Suprapubic skin (tissue), 4 donors: ENCODE results near the gene CBFA2T3. TPM values are rescaled to one million over a fixed set of nuclear protein-coding genes. Genes with fewer than 3 reads are reported as not detected.

Experiments used
- DNase-seq, 2 donors: peaks; one replicate each; pipeline ENCODE4 v3.0.0-alpha.2; 2019; ENCODE audit warnings: low spot score in 2 of 2
- H3K27ac ChIP-seq: fragments of 200-600 bp; sonication (generic); one replicate; pipeline ENCODE4 v1.5.1; 2019
- H3K27me3 ChIP-seq: fragments of 200-600 bp; sonication (generic); one replicate; pipeline ENCODE4 v1.5.1; 2019
- H3K36me3 ChIP-seq: fragments of 200-600 bp; sonication (generic); one replicate; pipeline ENCODE4 v1.5.1; 2019
- H3K4me1 ChIP-seq: fragments of 200-600 bp; sonication (generic); one replicate; pipeline ENCODE4 v1.5.1; 2019
- H3K4me3 ChIP-seq: fragments of 200-600 bp; sonication (generic); one replicate; pipeline ENCODE4 v1.5.1; 2019; ENCODE audit warnings: mild to moderate bottlenecking
- H3K9me3 ChIP-seq: fragments of 200-600 bp; sonication (generic); one replicate; pipeline ENCODE4 v1.5.1; 2019
- EP300 ChIP-seq: sonication (generic); formaldehyde crosslinking; IDR thresholded peaks from one replicate; pipeline ENCODE4 v1.6.1; 2017; ENCODE audit warnings: antibody characterized with exemption
- POLR2A ChIP-seq, 2 donors: fragments of 450-650 bp; IDR thresholded peaks; one replicate each; pipeline ENCODE4 v1.6.1; 2017; ENCODE audit warnings: antibody characterized with exemption in 2 of 2, mild to moderate bottlenecking in 2 of 2, moderate library complexity in 2 of 2
- POLR2AphosphoS5 ChIP-seq, 3 donors: sonication (generic); formaldehyde crosslinking; IDR thresholded peaks; one replicate each; pipeline ENCODE4 v1.6.1; 2017; ENCODE audit warnings: antibody characterized with exemption in 3 of 3
- WGBS: methylation state at CpG from one replicate; pipeline ENCODE4 v1.1.5; 2018; 5-methylcytosine and 5-hydroxymethylcytosine counted together
- total RNA-seq, 4 donors: library from RNA; depleted of rRNA; stranded (reverse); fragments of >200 nt; gene quantifications; one replicate each; pipeline ENCODE4 v1.1.0, GENCODE V29; 2016
- TF ChIP-seq, protein P1 (sequence below), 2 donors: fragments of 200-600 bp in 1 of 2; fragments of 450-650 bp in 1 of 2; sonication (generic) in 1 of 2; IDR thresholded peaks; one replicate each; pipeline ENCODE4 v1.5.1; 2016 to 2019; ENCODE audit warnings: antibody characterized with exemption in 2 of 2, mild to moderate bottlenecking in 1 of 2, moderate library complexity in 1 of 2

Gene CBFA2T3
- total RNA-seq, 4 donors from 2014 or later, result 1.5 to 6.6 (median 2.9) TPM

- Histone ChIP-seq H3K9me3 (no peaks in the 10 kb centered on the region), H3K36me3 (no peaks in the 10 kb centered on the region), H3K4me3 (no peak overlapping the region), H3K4me1 (peaks cover 2% of the 10 kb centered on the region), H3K27ac (no peak overlapping the region), H3K27me3 (peaks cover 20% of the 10 kb centered on the region)
- 69% methylated on average over 4 of the region's 11 CpGs for WGBS
- TF ChIP-seq POLR2AphosphoS5 (IDR thresholded peaks at IDR 0.05), result no peak
- TF ChIP-seq POLR2A (IDR thresholded peaks at IDR 0.05), result no peak
- TF ChIP-seq EP300, result no peak
- TF ChIP-seq, protein P1, sequence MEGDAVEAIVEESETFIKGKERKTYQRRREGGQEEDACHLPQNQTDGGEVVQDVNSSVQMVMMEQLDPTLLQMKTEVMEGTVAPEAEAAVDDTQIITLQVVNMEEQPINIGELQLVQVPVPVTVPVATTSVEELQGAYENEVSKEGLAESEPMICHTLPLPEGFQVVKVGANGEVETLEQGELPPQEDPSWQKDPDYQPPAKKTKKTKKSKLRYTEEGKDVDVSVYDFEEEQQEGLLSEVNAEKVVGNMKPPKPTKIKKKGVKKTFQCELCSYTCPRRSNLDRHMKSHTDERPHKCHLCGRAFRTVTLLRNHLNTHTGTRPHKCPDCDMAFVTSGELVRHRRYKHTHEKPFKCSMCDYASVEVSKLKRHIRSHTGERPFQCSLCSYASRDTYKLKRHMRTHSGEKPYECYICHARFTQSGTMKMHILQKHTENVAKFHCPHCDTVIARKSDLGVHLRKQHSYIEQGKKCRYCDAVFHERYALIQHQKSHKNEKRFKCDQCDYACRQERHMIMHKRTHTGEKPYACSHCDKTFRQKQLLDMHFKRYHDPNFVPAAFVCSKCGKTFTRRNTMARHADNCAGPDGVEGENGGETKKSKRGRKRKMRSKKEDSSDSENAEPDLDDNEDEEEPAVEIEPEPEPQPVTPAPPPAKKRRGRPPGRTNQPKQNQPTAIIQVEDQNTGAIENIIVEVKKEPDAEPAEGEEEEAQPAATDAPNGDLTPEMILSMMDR (IDR thresholded peaks at IDR 0.05), result no peak
- DNase-seq, result no peak
These were observed 25.0 kb downstream of the CBFA2T3 start for GRCh38 chr16:88951989-88952388.

- Histone ChIP-seq H3K27me3 (peaks cover 16% of the 10 kb centered on the region), H3K4me1 (no peaks in the 10 kb centered on the region), H3K4me3 (no peak overlapping the region), H3K27ac (no peak overlapping the region), H3K9me3 (no peaks in the 10 kb centered on the region), H3K36me3 (no peaks in the 10 kb centered on the region)
- TF ChIP-seq POLR2A (IDR thresholded peaks at IDR 0.05) (no peak), POLR2AphosphoS5 (IDR thresholded peaks at IDR 0.05) (no peak), EP300 (no peak)
- TF ChIP-seq, protein P1 (IDR thresholded peaks at IDR 0.05), result no peak
- 84% methylated on average over 13 of the region's 15 CpGs for WGBS
- DNase-seq, result no peak
These were observed 25.5 kb downstream of the CBFA2T3 start for GRCh38 chr16:88951501-88951900.

DNA sequence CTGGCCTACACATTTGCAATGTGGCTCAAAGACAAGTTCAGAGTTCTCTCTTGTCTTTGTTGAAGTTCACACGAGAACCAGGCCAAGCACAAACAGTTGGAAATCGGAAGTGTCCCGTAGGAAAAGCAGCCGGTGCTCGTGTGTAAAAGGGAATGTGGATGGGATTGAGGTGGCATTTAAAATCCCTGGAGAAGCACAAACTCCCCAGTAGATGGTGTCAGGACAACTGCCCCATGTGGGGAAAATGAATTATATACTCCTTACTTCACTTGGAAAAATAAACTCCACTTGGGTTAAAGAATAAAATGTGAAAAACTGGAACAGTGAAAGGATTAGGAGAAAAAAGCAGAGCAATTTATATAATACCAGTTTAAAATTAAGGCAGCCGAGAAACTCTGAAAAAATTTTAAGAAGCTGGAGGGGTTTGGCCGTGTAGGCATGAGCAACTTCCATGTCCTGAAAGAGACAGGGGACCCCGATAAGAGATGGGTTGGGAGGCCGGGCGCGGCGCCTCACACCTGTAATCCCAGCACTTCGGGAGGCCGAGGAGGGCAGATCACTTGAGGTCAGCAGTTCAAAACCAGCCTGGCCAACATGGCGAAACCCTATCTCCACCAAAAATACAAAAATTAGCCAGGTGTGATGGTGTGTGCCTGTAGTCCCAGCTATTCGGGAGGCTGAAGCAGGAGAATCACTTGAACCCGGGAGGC is 28.1 kb downstream of the CBFA2T3 start:
- no peak for DNase-seq
- 79% methylated on average over 17 of the region's 17 CpGs for WGBS
- no peak overlapping the region for H3K4me3 ChIP-seq
- H3K36me3 ChIP-seq, result no peaks in the 10 kb centered on the region
- no peak overlapping the region for H3K27ac ChIP-seq
- peaks cover 21% of the 10 kb centered on the region for H3K27me3 ChIP-seq
- no peaks in the 10 kb centered on the region for H3K4me1 ChIP-seq
- TF ChIP-seq EP300 (no peak), POLR2A (IDR thresholded peaks at IDR 0.05) (no peak), POLR2AphosphoS5 (IDR thresholded peaks at IDR 0.05) (no peak)
- TF ChIP-seq, protein P1 (IDR thresholded peaks at IDR 0.05), result no peak
- H3K9me3 ChIP-seq, result no peaks in the 10 kb centered on the region

GRCh38 chr16:88945473-88945872 is 31.5 kb downstream of the CBFA2T3 start:
- TF ChIP-seq, protein P1 (IDR thresholded peaks at IDR 0.05), result no peak
- TF ChIP-seq POLR2A (IDR thresholded peaks at IDR 0.05) (no peak), POLR2AphosphoS5 (IDR thresholded peaks at IDR 0.05) (no peak), EP300 (no peak)
- Histone ChIP-seq H3K4me3 (no peak overlapping the region), H3K9me3 (no peaks in the 10 kb centered on the region), H3K27me3 (peaks cover 37% of the 10 kb centered on the region), H3K4me1 (peaks cover 18% of the 10 kb centered on the region), H3K36me3 (no peaks in the 10 kb centered on the region), H3K27ac (no peak overlapping the region)
- DNase-seq, result no peak
- 70% methylated on average over 10 of the region's 10 CpGs for WGBS

GRCh38 chr16:88943741-88944140 is 33.3 kb downstream of the CBFA2T3 start:
- TF ChIP-seq POLR2AphosphoS5 (IDR thresholded peaks at IDR 0.05) (no peak), POLR2A (IDR thresholded peaks at IDR 0.05) (no peak), EP300 (no peak)
- TF ChIP-seq, protein P1 (IDR thresholded peaks at IDR 0.05), result no peak
- WGBS, result 89% methylated on average over 14 of the region's 20 CpGs
- Histone ChIP-seq H3K36me3 (no peaks in the 10 kb centered on the region), H3K4me1 (peaks cover 35% of the 10 kb centered on the region), H3K27me3 (peaks cover 54% of the 10 kb centered on the region), H3K4me3 (no peak overlapping the region), H3K9me3 (no peaks in the 10 kb centered on the region), H3K27ac (no peak overlapping the region)
- no peak for DNase-seq
